Mesodermal cell (in vitro differentiated cells): ENCODE data around the gene DDX27.

Experiments
- H3K27ac ChIP-seq: 2 replicates; pipeline ENCODE4 v1.7.0; 2013; ENCODE audit warnings: mild to moderate bottlenecking, low read depth, low read length, moderate library complexity; ENCODE audit not compliant: severe bottlenecking
- H3K36me3 ChIP-seq: 2 replicates; pipeline ENCODE4 v1.7.1; 2013; ENCODE audit warnings: mild to moderate bottlenecking, low read length, moderate library complexity; ENCODE audit not compliant: control insufficient read depth, insufficient read depth
- H3K4me1 ChIP-seq: one replicate; pipeline ENCODE4 v1.7.1; 2013; ENCODE audit warnings: mild to moderate bottlenecking, low read length; ENCODE audit not compliant: insufficient read depth, control insufficient read depth, poor library complexity, severe bottlenecking
- H3K4me3 ChIP-seq: 2 replicates; pipeline ENCODE4 v1.7.0; 2013; ENCODE audit warnings: low read length, control low read depth, mild to moderate bottlenecking; ENCODE audit not compliant: insufficient read depth, poor library complexity, severe bottlenecking; ENCODE audit errors: extremely low read depth
- H3K9me3 ChIP-seq: 2 replicates; pipeline ENCODE4 v1.7.1; 2013; ENCODE audit warnings: mild to moderate bottlenecking, low read length, moderate library complexity; ENCODE audit not compliant: control insufficient read depth
- WGBS, 2 experiments: methylation state at CpG; one replicate each; pipeline ENCODE4 v1.1.5; 2013; ENCODE audit warnings: missing lambda C conversion rate in 2 of 2; ENCODE audit not compliant: insufficient coverage in 2 of 2; 5-methylcytosine and 5-hydroxymethylcytosine counted together

Gene DDX27

GRCh38 chr20:49293122-49293521, 73.9 kb downstream of the DDX27 start:
- Histone ChIP-seq H3K4me1 (no peaks in the 10 kb centered on the region), H3K4me3 (no peak overlapping the region), H3K36me3 (peaks cover 40% of the 10 kb centered on the region), H3K27ac (no peak overlapping the region), H3K9me3 (no peaks in the 10 kb centered on the region)
- 88 to 91% methylated on average over 4 of the region's 6 CpGs for WGBS, 2 experiments
